ENCODE measurements around the gene SLAMF7. TPM values are rescaled to one million over a fixed set of nuclear protein-coding genes. Genes with fewer than 3 reads are reported as not detected.

SLAMF7 gene
- total and polyA plus RNA-seq, 2 of the 13 experiments (the other 11 are each of a cell fraction or from before 2014, with no cell fraction given): not detected

GRCh38 chr1:160763993-160764392, 24.9 kb downstream of the SLAMF7 start:
- 35% methylated on average over 3 of the region's 3 CpGs for whole genome bisulfite sequencing (ENCODE audit: low lambda C conversion rate)
- no peak for FAIRE-seq
- no peak for DNase-seq (ENCODE audit: low spot score)
- no peak overlapping the region for H2AFZ ChIP-seq (ENCODE audit: low read length)
- ChIA-PET CTCF (ENCODE audit: low intra/inter-chr PET ratio, low total read pairs) (no interaction called here), POLR2A (no interaction called here)
- no peaks in the 10 kb centered on the region for H4K20me1 ChIP-seq (ENCODE audit: insufficient read depth, low read length)
- no TSS peak for BruUV-seq (replicated peaks)
- no peaks in the 10 kb centered on the region for H3K79me2 ChIP-seq (ENCODE audit: insufficient read depth, low read length)
- no peak for ATAC-seq
- H3K36me3 ChIP-seq (replicated peaks in 1 of 2; ENCODE audit: control insufficient read depth in 1 of 2, insufficient read depth in 2 of 2, low read length in 2 of 2): no peaks in the 10 kb centered on the region
- H3K9me3 ChIP-seq (ENCODE audit: low read length): no peaks in the 10 kb centered on the region
- intact Hi-C loops (cut with micrococcal nuclease; ENCODE audit: unreplicated experiment) (no loop called here), in situ Hi-C loops (cut with HindIII; ENCODE audit: extremely low pct_ligation_motif_present, low pct_unique_long_range_greater_than_20kb) (no loop called here)
- H3K4me2 ChIP-seq (ENCODE audit: low read depth, low read length): no peak overlapping the region
- H3K27ac ChIP-seq (ENCODE audit: extremely low read length, insufficient read depth, low read length): no peak overlapping the region
- H3K27me3 ChIP-seq (ENCODE audit: control insufficient read depth in 1 of 2, insufficient read depth in 2 of 2, low read length in 2 of 2): no peaks in the 10 kb centered on the region
- no peak overlapping the region for H3K9ac ChIP-seq (ENCODE audit: insufficient read depth, low read depth, low read length)
- H3K4me3 ChIP-seq (replicated peaks in 1 of 3; ENCODE audit: insufficient read depth in 1 of 3, low read depth in 2 of 3, low read length in 3 of 3): no peak overlapping the region
- TF ChIP-seq ZNF292 (CRISPR knock-in tag; IDR thresholded peaks at IDR 0.05; ENCODE audit: borderline replicate concordance, low read depth): no peak
- no peak for TF ChIP-seq MEIS2 (CRISPR knock-in tag; IDR thresholded peaks at IDR 0.05)
- TF ChIP-seq MAFF (IDR thresholded peaks at IDR 0.05; ENCODE audit: low read depth, low read length): peak; percentile 39; the same call in 1 of the 2 replicates
- TF ChIP-seq MAFK (conservative IDR thresholded peaks at IDR 0.05 in 1 of 2, IDR thresholded peaks at IDR 0.05 in 1 of 2; ENCODE audit: low read length in 2 of 2): peak in 1 of 2 experiments; percentile 55; a peak in 3 of 4 replicates
- TF ChIP-seq KLF16 (CRISPR knock-in tag; IDR thresholded peaks at IDR 0.05): no peak
- no peak for TF ChIP-seq NR2C2 (CRISPR knock-in tag; IDR thresholded peaks at IDR 0.05; ENCODE audit: borderline replicate concordance)
- H3K4me1 ChIP-seq (ENCODE audit: insufficient read depth, low read length): no peaks in the 10 kb centered on the region

DNA sequence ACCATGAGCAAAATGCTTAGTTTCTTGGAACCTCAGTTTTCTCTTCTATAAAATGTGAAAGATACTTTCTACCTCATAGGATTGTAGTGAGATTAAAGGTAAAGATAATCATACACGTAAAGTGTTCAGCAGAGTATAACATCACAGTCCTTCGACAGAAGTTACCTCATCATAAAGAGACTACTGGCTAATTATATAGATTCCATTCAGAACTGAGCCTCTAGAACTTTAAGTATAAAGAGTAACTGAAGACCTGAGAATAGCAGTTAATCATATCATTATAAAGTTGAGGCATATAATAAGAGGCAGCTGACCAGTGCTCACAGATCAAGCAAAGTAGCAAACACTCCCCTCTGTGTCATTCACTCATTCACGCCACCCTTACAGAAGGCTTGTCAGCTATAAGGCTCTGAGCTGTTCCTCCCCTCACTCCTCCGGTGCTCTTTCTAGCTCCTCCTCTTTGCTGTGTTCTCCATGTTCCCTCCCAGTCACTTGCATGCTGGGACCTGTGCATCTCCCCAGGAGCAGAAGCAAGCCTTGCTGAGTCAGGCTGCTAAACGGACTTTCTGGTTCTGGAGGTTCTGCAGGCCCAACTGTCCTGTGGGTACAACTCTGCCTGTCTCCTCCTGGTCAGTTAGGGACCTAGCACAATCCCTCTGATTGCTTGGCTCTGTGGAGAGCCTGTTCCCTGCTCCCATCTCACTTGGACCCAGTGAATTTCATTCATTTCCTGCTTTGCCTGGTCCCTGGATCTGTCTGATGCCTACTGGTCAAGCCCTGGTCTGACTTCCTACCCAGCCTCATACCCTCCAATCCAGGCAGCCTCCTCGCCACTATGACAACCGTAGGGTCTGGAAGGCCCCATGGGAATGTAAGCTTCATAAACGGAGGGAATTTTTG, 28.6 kb downstream of the SLAMF7 start:
- ChIA-PET POLR2A (no interaction called here), CTCF (ENCODE audit: low intra/inter-chr PET ratio, low total read pairs) (interaction anchor here (2.0 kb wide), 1 partner anchor 41 kb away, joined by 6 read pairs; no protein-coding TSS in a partner anchor)
- WGBS (ENCODE audit: low lambda C conversion rate): 33% methylated on average over 6 of the region's 8 CpGs
- intact Hi-C loops (cut with micrococcal nuclease; ENCODE audit: unreplicated experiment) (loop anchor here (2.0 kb wide), 1 partner anchor 41 kb away; no protein-coding TSS in a partner anchor), in situ Hi-C loops (cut with HindIII; ENCODE audit: extremely low pct_ligation_motif_present, low pct_unique_long_range_greater_than_20kb) (no loop called here)
- Histone ChIP-seq H3K27me3 (ENCODE audit: control insufficient read depth in 1 of 2, insufficient read depth in 2 of 2, low read length in 2 of 2) (peaks cover 0 to 8% of the 10 kb centered on the region in 2 experiments; a peak in 1 of 5 replicates), H3K9ac (ENCODE audit: insufficient read depth, low read depth, low read length) (no peak overlapping the region), H3K36me3 (replicated peaks in 1 of 2; ENCODE audit: control insufficient read depth in 1 of 2, insufficient read depth in 2 of 2, low read length in 2 of 2) (no peaks in the 10 kb centered on the region), H2AFZ (ENCODE audit: low read length) (peak overlapping the region; percentile 66), H3K4me3 (replicated peaks in 1 of 3; ENCODE audit: insufficient read depth in 1 of 3, low read depth in 2 of 3, low read length in 3 of 3) (peak overlapping the region in 2 of 3 experiments; percentile 40 to 43; a peak in 3 of 6 replicates), H3K4me1 (ENCODE audit: insufficient read depth, low read length) (no peaks in the 10 kb centered on the region), H3K9me3 (ENCODE audit: low read length) (no peaks in the 10 kb centered on the region), H3K4me2 (ENCODE audit: low read depth, low read length) (peak overlapping the region; percentile 63), H4K20me1 (ENCODE audit: insufficient read depth, low read length) (no peaks in the 10 kb centered on the region), H3K79me2 (ENCODE audit: insufficient read depth, low read length) (no peaks in the 10 kb centered on the region), H3K27ac (ENCODE audit: extremely low read length, insufficient read depth, low read length) (no peak overlapping the region)
- no TSS peak for BruUV-seq (replicated peaks)
- no peak for FAIRE-seq
- ATAC-seq: peak; percentile 91
- no peak for DNase-seq (ENCODE audit: low spot score)
- TF ChIP-seq, protein P1, sequence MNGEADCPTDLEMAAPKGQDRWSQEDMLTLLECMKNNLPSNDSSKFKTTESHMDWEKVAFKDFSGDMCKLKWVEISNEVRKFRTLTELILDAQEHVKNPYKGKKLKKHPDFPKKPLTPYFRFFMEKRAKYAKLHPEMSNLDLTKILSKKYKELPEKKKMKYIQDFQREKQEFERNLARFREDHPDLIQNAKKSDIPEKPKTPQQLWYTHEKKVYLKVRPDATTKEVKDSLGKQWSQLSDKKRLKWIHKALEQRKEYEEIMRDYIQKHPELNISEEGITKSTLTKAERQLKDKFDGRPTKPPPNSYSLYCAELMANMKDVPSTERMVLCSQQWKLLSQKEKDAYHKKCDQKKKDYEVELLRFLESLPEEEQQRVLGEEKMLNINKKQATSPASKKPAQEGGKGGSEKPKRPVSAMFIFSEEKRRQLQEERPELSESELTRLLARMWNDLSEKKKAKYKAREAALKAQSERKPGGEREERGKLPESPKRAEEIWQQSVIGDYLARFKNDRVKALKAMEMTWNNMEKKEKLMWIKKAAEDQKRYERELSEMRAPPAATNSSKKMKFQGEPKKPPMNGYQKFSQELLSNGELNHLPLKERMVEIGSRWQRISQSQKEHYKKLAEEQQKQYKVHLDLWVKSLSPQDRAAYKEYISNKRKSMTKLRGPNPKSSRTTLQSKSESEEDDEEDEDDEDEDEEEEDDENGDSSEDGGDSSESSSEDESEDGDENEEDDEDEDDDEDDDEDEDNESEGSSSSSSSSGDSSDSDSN (CRISPR knock-in tag; IDR thresholded peaks at IDR 0.05): no peak
- TF ChIP-seq THAP9 (CRISPR knock-in tag; IDR thresholded peaks at IDR 0.05; ENCODE audit: borderline replicate concordance): no peak
- TF ChIP-seq FOXP1 (IDR thresholded peaks at IDR 0.05): no peak
- TF ChIP-seq FOXP1 (CRISPR knock-in tag; IDR thresholded peaks at IDR 0.05): no peak
- TF ChIP-seq SMAD1 (CRISPR knock-in tag; IDR thresholded peaks at IDR 0.05; ENCODE audit: borderline replicate concordance, low read depth): no peak
- no peak for TF ChIP-seq RXRB (CRISPR knock-in tag; IDR thresholded peaks at IDR 0.05; ENCODE audit: borderline replicate concordance)
